ENCODE results near the gene ALPK3.

GRCh38 chr15:84856731-84857417 lies 39.7 kb downstream of the ALPK3 start:
- TF ChIP-seq BHLHE40 (IDR thresholded peaks at IDR 0.05; ENCODE audit: borderline replicate concordance): no peak
- no peak for TF ChIP-seq TARDBP (IDR thresholded peaks at IDR 0.05)
- TF ChIP-seq ARNT (IDR thresholded peaks at IDR 0.05): no peak
- TF ChIP-seq ZNF384 (IDR thresholded peaks at IDR 0.05): no peak
- TF ChIP-seq ELF4 (IDR thresholded peaks at IDR 0.05): no peak
- no peak for TF ChIP-seq CTBP1 (IDR thresholded peaks at IDR 0.05; ENCODE audit: borderline replicate concordance)
- no peak for TF ChIP-seq FOXK2 (IDR thresholded peaks at IDR 0.05)
- no peak for TF ChIP-seq HDGF (IDR thresholded peaks at IDR 0.05; ENCODE audit: borderline replicate concordance)
- TF ChIP-seq NFRKB (IDR thresholded peaks at IDR 0.05): no peak
- no peak for TF ChIP-seq FOXA1 (IDR thresholded peaks at IDR 0.05)
